PC-3 (cell line): ENCODE data around the gene ST3GAL3. TPM values are rescaled to one million over a fixed set of nuclear protein-coding genes. Genes with fewer than 3 reads are reported as not detected.

ENCODE experiments used
- ATAC-seq: fragments of 200-7000 bp; cut with Tn5 transposase; 2 replicates; pipeline ENCODE4 v1.9.1; 2020; ENCODE audit warnings: mild to moderate bottlenecking, moderate library complexity
- BruUV-seq: library from RNA; stranded (reverse); fragments of 400-500 nt; replicated peaks from 2 replicates; lab custom pipeline; 2021; lab: Mats Ljungman, UMichigan
- CTCF ChIA-PET: fragments of 300-600 bp; sonication (Branson Sonifier 250); formaldehyde crosslinking; loops from one replicate; lab custom pipeline; 2022; ENCODE audit warnings: antibody characterized with exemption; lab: Charles Lee
- POLR2A ChIA-PET: fragments of 300-600 bp; sonication (Branson Sonifier 250); formaldehyde crosslinking; loops from one replicate; lab custom pipeline; 2022; ENCODE audit warnings: antibody characterized with exemption; ENCODE audit not compliant: unreplicated experiment; lab: Charles Lee
- DNase-seq: peaks from one replicate; pipeline ENCODE4 v3.0.0-alpha.2; 2015
- H2AFZ ChIP-seq: fragments of 300-600 bp; sonication (generic); 2 replicates; pipeline ENCODE4 v1.6.0; 2016; ENCODE audit warnings: antibody characterized with exemption, low read length
- H3F3A ChIP-seq: fragments of 300-600 bp; sonication (generic); one replicate; pipeline ENCODE4 v1.6.0; 2017; ENCODE audit warnings: antibody characterized with exemption, low read length, control low read depth, mild to moderate bottlenecking; ENCODE audit not compliant: unreplicated experiment
- H3K27ac ChIP-seq: fragments of 300-600 bp; sonication (generic); 2 replicates; pipeline ENCODE4 v1.5.1; 2016; ENCODE audit warnings: mild to moderate bottlenecking, low read length
- H3K27me3 ChIP-seq: fragments of 300-600 bp; sonication (generic); 2 replicates; pipeline ENCODE4 v1.6.1; 2016; ENCODE audit warnings: low read length, mixed read lengths
- H3K36me3 ChIP-seq: fragments of 300-600 bp; sonication (generic); 2 replicates; pipeline ENCODE4 v1.6.1; 2016; ENCODE audit warnings: low read depth, mixed run types, low read length, mixed read lengths
- H3K4me1 ChIP-seq: fragments of 300-600 bp; sonication (generic); 2 replicates; pipeline ENCODE4 v1.5.1; 2016; ENCODE audit warnings: low read length; ENCODE audit not compliant: insufficient read depth
- H3K4me2 ChIP-seq: fragments of 300-600 bp; sonication (generic); 2 replicates; pipeline ENCODE4 v1.6.0; 2016; ENCODE audit warnings: low read length
- H3K4me3 ChIP-seq: fragments of 300-600 bp; sonication (generic); 2 replicates; pipeline ENCODE4 v1.5.1; 2016; ENCODE audit warnings: mild to moderate bottlenecking, low read length, mixed read lengths
- H3K79me2 ChIP-seq: fragments of 300-600 bp; sonication (generic); 2 replicates; pipeline ENCODE4 v1.6.1; 2017; ENCODE audit warnings: low read length, mixed read lengths
- H3K9ac ChIP-seq: fragments of 300-600 bp; sonication (generic); 2 replicates; pipeline ENCODE4 v1.6.0; 2016; ENCODE audit warnings: mild to moderate bottlenecking, low read length
- H3K9me2 ChIP-seq: fragments of 300-600 bp; sonication (generic); replicated peaks from 2 replicates; pipeline ENCODE4 v1.6.1; 2016; ENCODE audit warnings: mixed run types, low read length, mixed read lengths
- H3K9me3 ChIP-seq: fragments of 300-600 bp; sonication (generic); 2 replicates; pipeline ENCODE4 v1.6.1; 2016; ENCODE audit warnings: low read length, mixed read lengths
- H4K20me1 ChIP-seq: fragments of 300-600 bp; sonication (generic); 2 replicates; pipeline ENCODE4 v1.6.1; 2016; ENCODE audit warnings: low read length, mixed read lengths
- CTCF ChIP-seq: fragments of 300-600 bp; sonication (generic); conservative IDR thresholded peaks from 2 replicates; pipeline ENCODE4 v1.5.1; 2017; ENCODE audit warnings: antibody characterized with exemption, low read depth, mild to moderate bottlenecking, low read length
- EZH2 ChIP-seq: fragments of 300-600 bp; sonication (generic); IDR thresholded peaks from one replicate; pipeline ENCODE4 v1.6.1; 2017; ENCODE audit warnings: antibody characterized with exemption, mild to moderate bottlenecking, low read length; ENCODE audit not compliant: unreplicated experiment
- EZH2phosphoT487 ChIP-seq: fragments of 300-600 bp; sonication (generic); IDR thresholded peaks from 2 replicates; pipeline ENCODE4 v1.6.1; 2018; ENCODE audit warnings: mild to moderate bottlenecking, antibody characterized with exemption, low read length, borderline replicate concordance
- intact Hi-C: fragments of 100-400 bp; cut with micrococcal nuclease; formaldehyde crosslinking; loops from 2 replicates; pipeline ENCODE4 v1.9.0; 2023
- total RNA-seq: library from RNA; depleted of rRNA; stranded (reverse); fragments of >200 nt; gene quantifications from 2 replicates; pipeline ENCODE4 v1.2.3, GENCODE V29; 2014

ST3GAL3 gene
- total RNA-seq, 1 experiment from 2014 or later = 9.0 TPM

- H3K27me3 ChIP-seq = no peaks in the 10 kb centered on the region
- no peaks in the 10 kb centered on the region for H4K20me1 ChIP-seq
- ATAC-seq (no peak), DNase-seq (no peak)
- H3K4me1 ChIP-seq = peaks cover 18% of the 10 kb centered on the region
- H3K27ac ChIP-seq = no peak overlapping the region
- TF ChIP-seq EZH2 (no peak), EZH2phosphoT487 (no peak), CTCF (no peak)
- H3K9me2 ChIP-seq = no peaks in the 10 kb centered on the region
- H3K4me3 ChIP-seq = no peak overlapping the region
- no TSS peak for BruUV-seq
- no peak overlapping the region for H3K4me2 ChIP-seq
- no peaks in the 10 kb centered on the region for H3K9me3 ChIP-seq
- no peaks in the 10 kb centered on the region for H3K79me2 ChIP-seq
- H3K36me3 ChIP-seq = peaks cover 59% of the 10 kb centered on the region
- POLR2A ChIA-PET = no interaction called here
- no peak overlapping the region for H3K9ac ChIP-seq
- intact Hi-C loops = no loop called here
- no peaks in the 10 kb centered on the region for H3F3A ChIP-seq
- H2AFZ ChIP-seq = no peak overlapping the region
- CTCF ChIA-PET = no interaction called here
Measured at GRCh38 chr1:43671626-43672330, 35.6 kb upstream of the ST3GAL3 start.

GRCh38 chr1:43673261-43673660 is 34.1 kb upstream of the ST3GAL3 start:
- Histone ChIP-seq H3K27ac (no peak overlapping the region), H3F3A (no peaks in the 10 kb centered on the region), H3K4me2 (no peak overlapping the region), H3K9me2 (no peaks in the 10 kb centered on the region), H3K27me3 (no peaks in the 10 kb centered on the region), H4K20me1 (no peaks in the 10 kb centered on the region), H3K9me3 (no peaks in the 10 kb centered on the region), H3K4me3 (no peak overlapping the region), H2AFZ (no peak overlapping the region), H3K79me2 (no peaks in the 10 kb centered on the region), H3K9ac (no peak overlapping the region), H3K4me1 (peaks cover 11% of the 10 kb centered on the region), H3K36me3 (peaks cover 46% of the 10 kb centered on the region)
- CTCF ChIA-PET = no interaction called here
- POLR2A ChIA-PET = no interaction called here
- no peak for TF ChIP-seq CTCF
- TF ChIP-seq EZH2 = no peak
- no peak for TF ChIP-seq EZH2phosphoT487
- ATAC-seq (no peak), DNase-seq (no peak)
- no TSS peak for BruUV-seq
- intact Hi-C loops = no loop called here

GRCh38 chr1:43678940-43679339 is 28.4 kb upstream of the ST3GAL3 start:
- Histone ChIP-seq H3K4me2 (no peak overlapping the region), H4K20me1 (no peaks in the 10 kb centered on the region), H3K36me3 (peaks cover 29% of the 10 kb centered on the region), H3K79me2 (no peaks in the 10 kb centered on the region), H3K27ac (no peak overlapping the region), H2AFZ (no peak overlapping the region), H3K27me3 (no peaks in the 10 kb centered on the region), H3F3A (no peaks in the 10 kb centered on the region), H3K9ac (no peak overlapping the region), H3K9me2 (no peaks in the 10 kb centered on the region), H3K9me3 (no peaks in the 10 kb centered on the region), H3K4me3 (no peak overlapping the region), H3K4me1 (no peaks in the 10 kb centered on the region)
- no peak for ATAC-seq
- ChIA-PET CTCF (no interaction called here), POLR2A (no interaction called here)
- no TSS peak for BruUV-seq
- TF ChIP-seq EZH2 (no peak), EZH2phosphoT487 (no peak), CTCF (no peak)
- intact Hi-C loops = no loop called here
- DNase-seq = no peak
